Stimulated activated CD4-positive, alpha-beta T cell treated with anti-CD3 and anti-CD28 coated beads, TNF-alpha, amount 100 ng/mL, for 24 hours (primary cell): ENCODE measurements around the gene CYP27A1.
"Not testable (repeated sequence)": the region's sequence is repeated elsewhere in the genome, so short reads cannot be mapped to it uniquely, and the experiment has no call there.

ENCODE experiments used
- DNase-seq, 3 experiments: peaks; one replicate each; pipeline ENCODE4 v3.0.0-alpha.2; 2020; ENCODE audit warnings: low read depth in 3 of 3

The CYP27A1 gene

DNA sequence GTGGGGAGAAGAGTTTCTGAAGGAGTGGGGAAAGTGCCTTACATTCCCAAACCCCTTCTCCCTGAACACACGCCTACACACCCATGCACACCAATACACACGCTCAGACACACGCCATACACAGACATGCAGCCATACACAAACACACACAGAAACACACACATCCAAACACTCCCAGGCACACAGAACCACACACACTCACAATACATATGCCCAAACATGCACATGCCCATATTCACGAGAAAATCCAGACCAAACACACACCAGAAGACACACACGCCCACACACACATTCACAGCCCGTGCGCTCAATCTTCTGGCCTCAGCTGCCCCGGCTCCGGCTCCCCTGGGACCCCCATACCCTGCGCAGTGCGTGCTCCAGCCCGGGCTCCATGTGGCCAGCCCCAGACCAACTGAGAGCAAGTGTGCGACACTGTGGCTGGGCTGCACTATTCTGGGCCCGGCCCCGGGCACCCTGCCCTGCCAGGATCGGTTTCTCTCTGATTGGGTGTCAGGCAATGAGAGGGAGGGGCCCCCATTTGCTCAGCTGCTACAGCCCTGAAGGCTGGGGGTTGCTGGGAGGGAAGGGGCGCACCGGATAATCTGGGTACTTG, 49.5 kb downstream of the CYP27A1 start, which contains the start of gene PRKAG3:
PRKAG3 (minus strand) TSS at position 426 of the 613 bp plus-strand sequence.
- no peak for DNase-seq

- DNase-seq, result no peak
These were observed 50.1 kb downstream of the CYP27A1 start for GRCh38 chr2:218832081-218832480.

DNA sequence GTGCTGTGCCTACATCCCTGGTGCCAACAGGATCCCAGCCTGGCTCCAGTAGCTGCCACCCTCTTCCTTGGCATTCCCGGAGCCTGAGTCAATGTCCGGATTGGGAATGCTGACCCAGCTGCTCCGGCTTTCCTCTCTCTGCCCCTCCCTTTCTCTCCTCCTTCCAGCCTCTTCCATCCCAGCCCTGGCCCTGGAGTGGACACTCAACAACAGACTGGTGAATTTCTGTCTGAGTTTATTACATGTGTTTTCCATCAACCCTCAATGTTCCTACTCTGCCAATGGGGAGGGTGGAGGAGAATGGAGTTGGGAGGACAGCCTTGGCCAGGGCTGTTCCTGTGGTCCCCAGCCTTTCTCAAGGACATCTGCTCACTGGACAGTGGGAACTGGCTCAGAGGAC, 50.6 kb downstream of the CYP27A1 start:
- no peak for DNase-seq

- DNase-seq, result no peak
These were observed 51.2 kb downstream of the CYP27A1 start for GRCh38 chr2:218833023-218833609.

DNA sequence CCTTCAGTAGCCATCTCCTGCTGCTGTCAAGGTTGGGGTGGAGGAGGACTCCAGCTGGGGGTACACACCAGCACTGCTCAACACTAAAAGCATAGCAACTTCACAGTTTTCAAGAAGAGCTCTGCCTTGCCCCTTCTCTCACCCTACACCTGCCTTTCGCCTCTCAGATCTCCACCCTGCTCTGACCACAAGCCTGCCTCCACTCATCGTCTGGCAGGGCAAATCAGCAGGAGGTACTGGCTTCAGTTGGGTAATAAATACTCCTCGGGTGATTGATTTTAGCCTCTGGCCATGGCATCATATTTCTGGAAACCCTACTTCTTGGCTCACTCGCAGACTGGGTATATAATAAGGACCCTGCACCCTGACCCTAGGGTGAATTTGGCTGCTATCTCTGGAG, 52.7 kb downstream of the CYP27A1 start:
- DNase-seq, result no peak

DNA sequence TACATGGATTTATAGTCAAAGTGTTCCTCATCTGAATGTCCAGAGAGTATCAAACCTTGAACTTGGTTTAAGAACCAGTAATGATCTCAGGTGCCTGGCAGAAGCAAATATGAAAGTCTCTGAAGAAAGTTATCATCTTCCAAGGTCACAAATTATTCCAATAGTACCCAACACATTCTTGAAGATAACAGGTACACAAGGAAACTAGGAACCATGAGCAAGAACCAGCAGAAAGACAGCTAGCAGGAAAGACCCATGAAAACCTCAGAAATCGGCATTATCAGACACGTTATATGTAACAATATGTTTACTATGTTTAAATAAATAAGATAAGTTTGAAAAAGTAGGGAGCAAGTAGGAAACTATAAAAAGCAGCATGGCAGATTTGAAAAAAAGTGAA, 55.5 kb downstream of the CYP27A1 start:
- DNase-seq, result no peak

DNA sequence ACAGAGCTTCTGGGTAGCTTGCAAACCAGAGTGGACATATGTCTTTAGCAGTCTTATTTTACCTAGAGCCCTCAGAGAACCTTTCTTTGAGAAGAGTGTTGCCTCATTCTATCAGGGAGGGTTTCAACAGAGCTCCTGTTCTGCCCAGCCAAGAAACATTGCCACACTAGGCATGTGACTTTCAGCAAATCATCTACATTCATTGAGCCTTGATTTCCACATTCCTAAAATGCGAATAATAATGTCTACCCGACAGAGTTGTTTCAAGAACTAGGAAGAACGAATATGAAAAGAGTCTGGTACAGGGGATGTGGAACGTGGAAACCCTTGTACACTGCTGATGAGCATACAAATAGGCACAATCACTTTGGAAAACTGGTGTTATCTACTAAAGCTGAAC, 57.5 kb downstream of the CYP27A1 start:
- DNase-seq, result no peak

GRCh38 chr2:218839888-218840287, 57.9 kb downstream of the CYP27A1 start:
- DNase-seq, result no peak

DNA sequence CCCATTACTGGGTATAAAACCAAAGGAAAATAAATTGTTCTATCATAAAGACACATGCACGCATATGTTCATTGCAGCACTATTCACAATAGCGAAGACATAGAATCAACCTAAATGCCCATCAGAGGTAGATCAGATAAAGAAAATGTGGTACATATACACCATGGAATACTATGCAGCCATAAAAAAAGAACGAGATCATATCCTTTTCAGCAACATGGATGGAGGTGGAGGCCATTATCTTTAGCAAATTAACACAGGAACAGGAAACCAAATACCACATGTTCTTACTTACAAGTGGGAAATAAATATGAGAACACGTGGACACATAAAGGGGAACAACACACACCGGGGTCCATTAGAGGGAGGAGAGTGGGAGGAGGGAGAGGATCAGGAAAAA, 62.4 kb downstream of the CYP27A1 start:
- DNase-seq, result not testable (repeated sequence)

DNA sequence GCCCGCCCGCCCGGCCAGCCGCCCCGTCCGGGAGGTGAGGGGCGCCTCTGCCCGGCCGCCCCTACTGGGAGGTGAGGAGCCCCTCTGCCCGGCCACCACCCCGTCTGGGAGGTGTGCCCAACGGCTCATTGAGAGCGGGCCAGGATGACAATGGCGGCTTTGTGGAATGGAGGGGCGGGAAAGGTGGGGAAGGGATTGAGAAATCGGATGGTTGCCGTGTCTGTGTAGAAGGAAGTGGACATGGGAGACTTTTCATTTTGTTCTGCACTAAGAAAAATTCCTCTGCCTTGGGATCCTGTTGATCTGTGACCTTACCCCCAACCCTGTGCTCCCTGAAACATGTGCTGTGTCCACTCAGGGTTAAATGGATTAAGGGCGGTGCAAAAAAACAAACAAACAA, 65.0 kb downstream of the CYP27A1 start:
- DNase-seq, result not testable (repeated sequence)

GRCh38 chr2:218849721-218850120, 67.8 kb downstream of the CYP27A1 start:
- no peak for DNase-seq

GRCh38 chr2:218850796-218851195, 68.8 kb downstream of the CYP27A1 start:
- DNase-seq, result no peak

GRCh38 chr2:218851286-218851685, 69.3 kb downstream of the CYP27A1 start:
- no peak for DNase-seq

GRCh38 chr2:218852911-218853667, 71.1 kb downstream of the CYP27A1 start:
- peak; percentile 35 to 64 (median 42) for DNase-seq

- no peak for DNase-seq
These were observed 71.8 kb downstream of the CYP27A1 start for GRCh38 chr2:218853766-218854165.

- no peak for DNase-seq
These were observed 72.9 kb downstream of the CYP27A1 start for GRCh38 chr2:218854860-218855259.

GRCh38 chr2:218855305-218856166, 73.6 kb downstream of the CYP27A1 start:
- DNase-seq, result no peak

GRCh38 chr2:218856167-218856895, 74.4 kb downstream of the CYP27A1 start:
- DNase-seq, result no peak

- no peak for DNase-seq
These were observed 74.9 kb downstream of the CYP27A1 start for GRCh38 chr2:218856896-218857243.

GRCh38 chr2:218857371-218858137, 75.6 kb downstream of the CYP27A1 start:
- DNase-seq, result no peak

GRCh38 chr2:218858138-218858445, 76.1 kb downstream of the CYP27A1 start:
- no peak for DNase-seq
